GDM1 (cell line): ENCODE results near the gene PLD1.

Experiments
- DNase-seq: peaks from one replicate; lab custom pipeline; 2025; lab: John Stamatoyannopoulos, UW

Gene PLD1

GRCh38 chr3:171561596-171562323 is 248.5 kb downstream of the PLD1 start:
- DNase-seq, result no peak

- no peak for DNase-seq
Measured at GRCh38 chr3:171559586-171559985, 250.7 kb downstream of the PLD1 start.

GRCh38 chr3:171558188-171558696 is 252.0 kb downstream of the PLD1 start:
- no peak for DNase-seq

GRCh38 chr3:171557173-171557572 is 253.1 kb downstream of the PLD1 start:
- no peak for DNase-seq

GRCh38 chr3:171556574-171557145 is 253.6 kb downstream of the PLD1 start:
- DNase-seq, result no peak

- DNase-seq, result no peak
Measured at GRCh38 chr3:171556148-171556547, 254.1 kb downstream of the PLD1 start.

GRCh38 chr3:171553086-171553485 is 257.2 kb downstream of the PLD1 start:
- no peak for DNase-seq

- no peak for DNase-seq
Measured at GRCh38 chr3:171552531-171552930, 257.8 kb downstream of the PLD1 start.

GRCh38 chr3:171551296-171551695 is 259.0 kb downstream of the PLD1 start:
- DNase-seq, result no peak
